Panc1 (cell line): ENCODE data around the gene ST6GALNAC1. TPM values are rescaled to one million over a fixed set of nuclear protein-coding genes. Genes with fewer than 3 reads are reported as not detected.

Source experiments
- ATAC-seq: fragments of 200-7000 bp; cut with Tn5 transposase; 2 replicates; pipeline ENCODE4 v1.9.1; 2020; ENCODE audit warnings: mild to moderate bottlenecking, moderate library complexity
- BruUV-seq: library from RNA; stranded (reverse); fragments of 400-500 nt; replicated peaks from 2 replicates; lab custom pipeline; 2021; lab: Mats Ljungman, UMichigan
- CTCF ChIA-PET: fragments of 300-600 bp; sonication (Branson Sonifier 250); formaldehyde crosslinking; loops from one replicate; lab custom pipeline; 2022; ENCODE audit warnings: antibody characterized with exemption; lab: Charles Lee
- POLR2A ChIA-PET: fragments of 300-600 bp; sonication (Branson Sonifier 250); formaldehyde crosslinking; loops from one replicate; lab custom pipeline; 2022; ENCODE audit warnings: antibody characterized with exemption; lab: Charles Lee
- DNase-seq: peaks from one replicate; pipeline ENCODE4 v3.0.0-alpha.2; 2010; ENCODE audit warnings: low read depth, low spot score
- H3K27ac ChIP-seq: 2 replicates; pipeline ENCODE4 v1.5.1; 2011; ENCODE audit warnings: mild to moderate bottlenecking, low read length, inconsistent platforms
- H3K27me3 ChIP-seq: fragments of 200-500 bp; sonication (Bioruptor generic); 2 replicates; pipeline ENCODE4 v1.6.0; 2014; ENCODE audit warnings: low read length, inconsistent platforms; ENCODE audit not compliant: control insufficient read depth, insufficient read depth
- H3K36me3 ChIP-seq: fragments of 200-500 bp; sonication (Bioruptor generic); 2 replicates; pipeline ENCODE4 v1.5.1; 2014; ENCODE audit warnings: inconsistent platforms, mild to moderate bottlenecking, low read length, moderate library complexity; ENCODE audit not compliant: control insufficient read depth, insufficient read depth
- H3K4me1 ChIP-seq: 2 replicates; pipeline ENCODE4 v1.5.1; 2011; ENCODE audit warnings: inconsistent platforms, mild to moderate bottlenecking, low read length, moderate library complexity; ENCODE audit not compliant: control insufficient read depth, insufficient read depth
- H3K4me3 ChIP-seq, 2 experiments: 2 replicates each; pipeline ENCODE4 v1.5.1; 2011 to 2012; ENCODE audit warnings: low read depth in 2 of 2, low read length in 2 of 2, mild to moderate bottlenecking in 2 of 2, inconsistent platforms in 1 of 2, moderate library complexity in 1 of 2
- H3K9me3 ChIP-seq: fragments of 200-500 bp; sonication (Bioruptor generic); 2 replicates; pipeline ENCODE4 v1.5.1; 2014; ENCODE audit warnings: low read depth, mild to moderate bottlenecking, inconsistent platforms, low read length, moderate library complexity; ENCODE audit not compliant: control insufficient read depth, insufficient read depth
- CTCF ChIP-seq: fragments of 450-650 bp; IDR thresholded peaks from 2 replicates; pipeline ENCODE4 v1.5.1; 2017; ENCODE audit warnings: mild to moderate bottlenecking
- POLR2AphosphoS5 ChIP-seq: IDR thresholded peaks from 2 replicates; pipeline ENCODE4 v1.6.1; 2012; ENCODE audit warnings: mild to moderate bottlenecking, low read depth, low read length, moderate library complexity
- REST ChIP-seq, 2 experiments: IDR thresholded peaks; 2 replicates each; pipeline ENCODE4 v1.6.1; 2011 to 2012; ENCODE audit warnings: low read depth in 2 of 2, control low read depth in 1 of 2, low read length in 1 of 2, mild to moderate bottlenecking in 1 of 2, moderate library complexity in 1 of 2; ENCODE audit not compliant: insufficient read depth in 1 of 2
- SIN3A ChIP-seq: IDR thresholded peaks from 2 replicates; pipeline ENCODE4 v1.6.1; 2012; ENCODE audit warnings: low read depth, mild to moderate bottlenecking, low read length, moderate library complexity, borderline replicate concordance; ENCODE audit not compliant: insufficient read depth
- TCF7L2 ChIP-seq: IDR thresholded peaks from 2 replicates; pipeline ENCODE4 v1.6.1; 2011; ENCODE audit warnings: mild to moderate bottlenecking, low read depth, low read length, inconsistent platforms
- in situ Hi-C: cut with HindIII; loops from 2 replicates; pipeline ENCODE4 v1.10.0; 2016; ENCODE audit warnings: low sequenced_read_pairs, low pct_unique_long_range_greater_than_20kb
- intact Hi-C: fragments of 100-400 bp; cut with micrococcal nuclease; formaldehyde crosslinking; loops from one replicate; pipeline ENCODE4 v1.10.0; 2022; ENCODE audit not compliant: unreplicated experiment
- total RNA-seq: library from RNA; stranded (reverse); gene quantifications from one replicate; pipeline ENCODE4 v1.2.1, GENCODE V29; 2021; ENCODE audit not compliant: unreplicated experiment

ST6GALNAC1 gene
- total RNA-seq, 1 experiment from 2014 or later, result 0.15 TPM

GRCh38 chr17:76660656-76661042 is 17.1 kb upstream of the ST6GALNAC1 start:
- H3K27me3 ChIP-seq, result no peaks in the 10 kb centered on the region
- CTCF ChIA-PET, result interaction anchor here (0.6 kb wide), 1 partner anchor 59 kb away, joined by 4 read pairs; no protein-coding TSS in a partner anchor
- in situ Hi-C loops, result no loop called here
- intact Hi-C loops, result no loop called here
- peaks cover 26% of the 10 kb centered on the region for H3K4me1 ChIP-seq
- BruUV-seq, result no TSS peak
- no peaks in the 10 kb centered on the region for H3K9me3 ChIP-seq
- ATAC-seq (no peak), DNase-seq (no peak)
- H3K4me3 ChIP-seq, result no peak overlapping the region
- H3K36me3 ChIP-seq, result no peaks in the 10 kb centered on the region
- TF ChIP-seq CTCF, result no peak
- no peak for TF ChIP-seq POLR2AphosphoS5
- TF ChIP-seq SIN3A, result no peak
- TF ChIP-seq TCF7L2, result no peak
- TF ChIP-seq REST (IDR thresholded peaks at IDR 0.05; ENCODE audit: insufficient read depth in 1 of 2, low read depth in 2 of 2, low read length in 1 of 2), result no peak
- H3K27ac ChIP-seq, result 0 out of 2 replicates have a peak overlapping the region, but pooled peaks have one; percentile 14
- POLR2A ChIA-PET, result interaction anchor here (0.6 kb wide), 1 partner anchor 104 kb away, joined by 3 read pairs; no protein-coding TSS in a partner anchor

- DNase-seq (no peak), ATAC-seq (peak; percentile 85)
- peaks cover 26% of the 10 kb centered on the region for H3K4me1 ChIP-seq
- intact Hi-C loops (no loop called here), in situ Hi-C loops (no loop called here)
- TF ChIP-seq REST (IDR thresholded peaks at IDR 0.05; ENCODE audit: insufficient read depth in 1 of 2, low read depth in 2 of 2, low read length in 1 of 2) (no peak), TCF7L2 (no peak; the same call in 1 of the 2 replicates), POLR2AphosphoS5 (no peak)
- CTCF ChIA-PET, result interaction anchor here (0.6 kb wide), 1 partner anchor 59 kb away, joined by 4 read pairs; no protein-coding TSS in a partner anchor
- no peak overlapping the region for H3K4me3 ChIP-seq
- no peaks in the 10 kb centered on the region for H3K9me3 ChIP-seq
- POLR2A ChIA-PET, result interaction anchor here (0.6 kb wide), 2 partner anchors 56 to 104 kb away, joined by 3 to 14 read pairs; no protein-coding TSS in a partner anchor
- BruUV-seq, result no TSS peak
- peak overlapping the region; percentile 46; the same call in 1 of the 2 replicates for H3K27ac ChIP-seq
- no peaks in the 10 kb centered on the region for H3K27me3 ChIP-seq
- no peaks in the 10 kb centered on the region for H3K36me3 ChIP-seq
Measured at GRCh38 chr17:76659928-76660655, 16.5 kb upstream of the ST6GALNAC1 start.
